GM23248 (cell line): Measurements from ENCODE around the gene SH3GL1.

Experiments used
- EZH2 ChIP-seq: fragments of 200-600 bp; sonication (generic); IDR thresholded peaks from 2 replicates; pipeline ENCODE4 v1.6.1; 2018; ENCODE audit warnings: antibody characterized with exemption, mild to moderate bottlenecking; ENCODE audit not compliant: insufficient read depth, poor library complexity, severe bottlenecking
- EZH2phosphoT487 ChIP-seq: fragments of 200-600 bp; sonication (generic); IDR thresholded peaks from 2 replicates; pipeline ENCODE4 v1.6.1; 2018; ENCODE audit warnings: antibody characterized with exemption, moderate library complexity, mild to moderate bottlenecking, low read depth; ENCODE audit not compliant: insufficient read depth

DNA sequence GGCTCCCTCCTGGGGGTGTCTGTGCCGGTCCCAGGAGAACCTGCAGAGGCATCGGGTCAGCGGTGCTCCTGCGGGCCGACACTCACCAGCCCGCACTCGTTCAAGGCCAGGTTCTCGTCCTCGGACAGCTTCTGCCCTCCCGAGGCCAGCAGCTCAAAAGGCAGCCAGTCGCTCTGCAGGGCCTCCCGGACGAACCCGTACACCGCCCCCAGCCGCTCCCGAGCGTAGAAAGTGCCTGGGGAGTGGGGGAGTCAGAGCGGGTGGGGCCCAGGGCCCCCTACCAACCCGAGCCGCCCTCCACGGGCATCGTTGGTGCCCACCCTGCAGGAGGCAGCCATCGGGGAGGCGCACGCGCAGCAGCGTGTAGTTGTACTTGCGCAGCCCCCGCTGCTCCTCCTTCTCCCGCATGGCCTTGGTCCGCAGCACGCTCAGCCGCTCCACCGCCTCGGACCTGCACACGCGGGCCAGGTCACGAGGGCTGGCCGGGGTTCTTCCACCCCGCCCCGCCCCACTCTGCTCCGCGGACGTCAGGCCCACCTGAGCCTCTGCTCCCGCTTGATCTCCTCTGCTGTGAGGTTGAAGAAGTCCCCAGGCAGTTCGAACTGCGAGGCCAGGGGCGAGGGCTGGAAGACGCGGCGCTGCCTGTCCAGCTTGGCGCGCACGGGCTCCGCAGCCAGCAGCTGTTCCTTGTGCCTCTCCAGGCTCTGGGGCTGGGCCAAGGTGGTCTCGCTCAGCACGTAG is 45.8 kb upstream of the SH3GL1 start:
- TF ChIP-seq EZH2phosphoT487 (no peak), EZH2 (no peak)
